ENCODE measurements around the gene UNC5A.

UNC5A gene

DNA sequence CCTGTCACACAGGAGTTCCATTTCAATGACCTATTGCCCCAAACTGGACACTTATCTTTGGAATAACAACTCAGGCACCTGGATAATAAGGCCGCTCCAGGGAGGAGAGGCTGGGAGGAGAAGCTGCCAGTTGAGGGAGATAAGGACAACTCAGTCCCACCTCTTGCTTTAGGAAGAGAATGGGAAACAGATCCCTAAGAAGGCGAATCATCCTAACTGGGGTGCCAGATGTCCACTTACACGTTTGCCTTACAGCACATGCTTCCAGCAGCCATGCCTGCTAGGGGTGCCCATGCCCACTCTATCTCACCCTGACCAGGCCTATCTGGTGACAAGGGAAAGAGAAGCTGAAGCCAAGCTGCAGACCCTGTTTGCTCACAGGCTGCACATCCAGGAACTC is 82.3 kb downstream of the UNC5A start:
- DNase-seq (ENCODE audit: low read depth in 2 of 2, low spot score in 1 of 2) = no peak

DNA sequence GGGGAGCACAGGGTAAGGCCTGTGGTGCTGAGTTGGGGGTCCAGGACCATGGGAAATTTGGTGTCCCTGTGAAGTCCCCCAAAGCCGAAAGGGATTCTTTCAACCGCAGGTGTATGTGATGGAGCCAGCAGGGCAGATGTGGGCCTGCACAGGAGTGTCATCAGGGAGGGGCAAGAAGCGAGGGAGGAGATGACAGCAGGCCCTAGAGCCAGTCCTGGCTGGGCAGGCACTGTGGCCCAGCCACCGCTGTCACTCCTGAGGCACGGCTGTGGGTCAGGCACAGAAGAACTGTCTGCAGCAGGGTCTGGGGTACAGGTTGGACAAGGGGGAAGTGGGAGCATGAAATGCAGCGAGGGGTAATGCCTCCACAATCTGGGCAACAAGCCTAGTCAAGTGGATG is 83.9 kb downstream of the UNC5A start:
- no peak for DNase-seq (ENCODE audit: low read depth in 2 of 2, low spot score in 1 of 2)

- DNase-seq (ENCODE audit: low read depth in 2 of 2, low spot score in 1 of 2) = no peak
Measured at GRCh38 chr5:176895831-176896230, 85.5 kb downstream of the UNC5A start.

- DNase-seq (ENCODE audit: low read depth in 2 of 2, low spot score in 1 of 2) = no peak
Measured at GRCh38 chr5:176897263-176897662, 86.9 kb downstream of the UNC5A start.

GRCh38 chr5:176899296-176899891 is 89.0 kb downstream of the UNC5A start, which contains the start of gene HK3:
HK3 (minus strand) TSS chr5:176899346; CDS start chr5:176896159, 3,187 bp downstream.
- DNase-seq (ENCODE audit: low read depth in 2 of 2, low spot score in 1 of 2) = no peak

DNA sequence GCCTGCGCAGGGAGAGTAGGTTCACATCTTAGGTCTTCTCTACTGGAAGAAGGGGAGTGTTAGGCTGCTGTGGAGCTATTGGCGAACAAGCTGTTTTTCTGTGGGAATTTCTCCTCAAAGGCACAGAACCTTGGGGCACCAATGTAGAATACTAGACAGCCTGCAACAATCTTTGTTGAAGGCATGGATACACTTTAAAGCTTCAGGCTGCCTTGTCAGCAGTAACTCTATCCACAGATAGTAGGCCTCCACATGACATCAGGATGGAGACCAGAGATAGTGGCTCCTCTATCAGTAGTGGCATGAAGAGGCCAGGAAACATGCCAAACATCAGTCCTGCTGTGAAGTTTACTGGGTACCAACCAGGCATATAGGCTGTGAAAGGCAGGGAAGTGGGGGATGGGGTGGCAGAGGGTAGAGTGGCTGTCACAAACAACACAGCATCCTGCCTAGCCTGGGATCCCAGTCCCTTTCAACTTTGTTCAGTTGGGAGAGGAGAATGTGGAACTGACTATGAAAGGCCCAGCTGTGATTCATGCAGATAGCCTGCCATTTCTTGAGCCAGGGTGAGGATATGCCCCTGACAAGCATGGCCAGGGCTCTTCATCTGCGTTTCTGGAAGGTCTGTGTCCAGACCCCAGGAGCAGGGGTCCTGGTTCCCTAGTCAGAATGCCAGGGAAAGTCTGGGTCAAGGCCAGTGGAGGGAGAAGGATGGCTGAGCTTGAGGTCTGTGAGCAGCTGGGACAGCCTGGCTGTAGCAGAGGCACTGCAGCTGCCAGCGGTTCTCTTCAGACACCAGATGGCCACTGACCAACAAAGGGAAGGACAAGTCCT is 89.8 kb downstream of the UNC5A start:
- DNase-seq (ENCODE audit: low read depth in 2 of 2, low spot score in 1 of 2) = no peak

DNA sequence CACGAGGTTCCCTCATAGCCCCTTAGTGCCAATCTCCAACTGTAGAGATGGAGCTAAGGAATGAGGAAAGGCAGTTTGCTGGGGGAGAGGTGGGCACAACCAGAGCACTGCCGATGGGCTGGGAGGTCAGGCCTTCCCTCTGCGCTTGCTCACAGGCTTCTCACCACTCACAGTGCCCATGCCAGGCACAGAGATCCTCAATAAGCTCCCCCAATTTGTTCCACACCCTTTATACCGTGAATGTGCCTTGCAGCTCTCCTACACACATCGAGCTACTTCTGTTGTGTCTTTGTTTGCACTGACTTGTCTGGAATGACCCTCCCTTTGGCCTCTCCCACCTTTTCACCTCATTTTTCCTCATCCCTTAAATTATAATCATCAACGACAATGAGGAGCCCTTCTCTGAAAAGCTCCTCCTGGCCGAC is 90.4 kb downstream of the UNC5A start:
- no peak for DNase-seq (ENCODE audit: low read depth in 2 of 2, low spot score in 1 of 2)

- DNase-seq (ENCODE audit: low read depth in 2 of 2, low spot score in 1 of 2) = no peak
Measured at GRCh38 chr5:176901260-176902101, 91.1 kb downstream of the UNC5A start.

DNA sequence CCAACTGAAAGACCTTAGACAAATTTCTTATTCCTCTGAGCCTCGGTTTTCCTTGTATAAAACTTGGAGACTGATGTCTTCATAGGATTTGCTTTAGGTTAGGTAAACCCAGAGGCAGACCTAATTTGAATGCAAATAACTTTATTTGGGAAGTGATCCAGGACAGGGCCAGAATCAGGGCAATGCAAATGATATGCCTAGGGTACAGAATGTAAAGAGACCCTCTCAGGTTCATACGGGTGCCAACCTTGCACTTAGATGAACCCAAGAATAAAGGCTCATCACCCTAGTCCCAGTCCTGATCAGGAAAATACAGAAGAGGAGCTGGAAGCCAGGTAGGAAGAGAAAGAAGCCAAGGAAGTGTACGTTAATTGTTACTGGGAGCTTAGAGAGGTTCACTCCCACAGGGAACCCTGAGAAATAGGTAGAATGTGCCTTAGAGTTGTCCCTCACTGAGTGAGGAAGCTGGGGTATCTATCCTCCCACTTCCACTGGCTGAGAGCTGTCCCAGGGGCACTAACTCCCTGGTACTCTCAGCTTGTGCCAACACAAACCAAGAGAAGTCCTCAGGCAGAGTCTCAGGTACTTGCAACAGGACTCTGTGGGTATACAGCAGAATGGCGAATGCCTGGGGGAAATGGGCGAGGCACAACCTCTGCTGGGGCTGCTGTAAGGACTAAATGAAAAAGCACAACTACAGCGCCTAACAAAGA is 91.9 kb downstream of the UNC5A start:
- no peak for DNase-seq (ENCODE audit: low read depth in 2 of 2, low spot score in 1 of 2)

GRCh38 chr5:176902911-176903664 is 92.7 kb downstream of the UNC5A start:
- DNase-seq (ENCODE audit: low read depth in 2 of 2, low spot score in 1 of 2) = no peak

- DNase-seq (ENCODE audit: low read depth in 2 of 2, low spot score in 1 of 2) = no peak
Measured at GRCh38 chr5:176904276-176904675, 93.9 kb downstream of the UNC5A start.

DNA sequence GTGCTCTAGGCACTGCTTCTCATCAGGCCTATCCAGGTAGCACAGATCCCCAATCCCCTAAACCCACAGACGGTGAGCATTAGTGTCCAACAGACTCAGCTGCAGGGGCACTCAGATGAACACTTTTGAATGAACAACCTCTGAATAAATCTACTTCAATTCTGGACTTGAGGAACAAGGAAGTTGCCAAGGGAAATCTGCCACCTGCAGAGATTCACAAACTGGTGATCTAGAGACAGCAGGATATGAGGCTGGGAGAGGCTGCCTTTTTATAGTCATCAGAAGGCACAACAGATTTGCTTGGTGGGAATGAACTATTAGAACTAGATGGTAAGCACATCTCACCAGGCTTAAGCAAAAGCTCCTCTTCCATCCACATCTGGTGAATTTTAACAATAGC is 95.8 kb downstream of the UNC5A start:
- no peak for DNase-seq (ENCODE audit: low read depth in 2 of 2, low spot score in 1 of 2)

GRCh38 chr5:176906796-176907195 is 96.4 kb downstream of the UNC5A start:
- DNase-seq (ENCODE audit: low read depth in 2 of 2, low spot score in 1 of 2) = no peak

GRCh38 chr5:176908675-176909368 is 98.5 kb downstream of the UNC5A start:
- no peak for DNase-seq (ENCODE audit: low read depth in 2 of 2, low spot score in 1 of 2)

GRCh38 chr5:176912115-176912514 is 101.8 kb downstream of the UNC5A start:
- no peak for DNase-seq (ENCODE audit: low read depth in 2 of 2, low spot score in 1 of 2)

- DNase-seq (ENCODE audit: low read depth in 2 of 2, low spot score in 1 of 2) = no peak
Measured at GRCh38 chr5:176915906-176916305, 105.5 kb downstream of the UNC5A start.

GRCh38 chr5:176916337-176916736 is 106.0 kb downstream of the UNC5A start:
- no peak for DNase-seq (ENCODE audit: low read depth in 2 of 2, low spot score in 1 of 2)

DNA sequence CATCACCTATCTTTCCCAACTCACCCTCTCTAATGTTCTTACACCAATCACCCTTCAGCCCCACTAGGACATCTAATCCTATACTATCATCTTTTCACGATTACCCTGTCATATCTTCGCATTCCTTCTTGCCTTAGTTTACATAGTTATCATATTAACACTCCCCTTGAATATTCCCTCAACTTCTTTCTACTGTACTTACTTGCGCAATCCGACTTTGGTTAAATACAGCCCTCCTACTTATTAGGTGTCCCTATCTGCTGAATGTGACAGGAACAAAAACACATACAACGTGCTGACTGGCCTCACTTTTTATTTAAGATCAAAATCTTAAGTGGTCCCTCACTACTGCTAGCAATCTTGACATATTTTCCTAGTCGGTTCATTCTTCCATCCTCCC is 108.3 kb downstream of the UNC5A start:
- no peak for DNase-seq (ENCODE audit: low read depth in 2 of 2, low spot score in 1 of 2)

DNA sequence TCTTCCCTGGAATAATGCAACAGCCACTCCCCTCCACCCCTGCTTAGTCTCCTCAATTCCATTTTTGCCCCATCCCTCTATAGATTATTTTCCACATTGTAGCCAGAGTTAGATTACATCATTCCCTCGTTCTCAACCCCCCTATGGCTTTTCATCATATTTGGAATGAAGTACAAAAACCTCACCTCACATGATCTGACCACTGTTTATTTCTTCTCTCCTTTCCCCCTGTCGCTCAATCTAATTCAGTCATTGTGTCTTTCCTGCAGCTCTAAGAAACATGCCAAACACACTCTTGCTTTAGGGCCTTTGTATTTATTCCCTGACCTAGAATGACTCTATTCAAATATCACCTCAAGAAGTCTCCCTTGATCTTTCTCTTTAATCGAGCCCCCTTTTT is 111.4 kb downstream of the UNC5A start:
- no peak for DNase-seq (ENCODE audit: low read depth in 2 of 2, low spot score in 1 of 2)

DNA sequence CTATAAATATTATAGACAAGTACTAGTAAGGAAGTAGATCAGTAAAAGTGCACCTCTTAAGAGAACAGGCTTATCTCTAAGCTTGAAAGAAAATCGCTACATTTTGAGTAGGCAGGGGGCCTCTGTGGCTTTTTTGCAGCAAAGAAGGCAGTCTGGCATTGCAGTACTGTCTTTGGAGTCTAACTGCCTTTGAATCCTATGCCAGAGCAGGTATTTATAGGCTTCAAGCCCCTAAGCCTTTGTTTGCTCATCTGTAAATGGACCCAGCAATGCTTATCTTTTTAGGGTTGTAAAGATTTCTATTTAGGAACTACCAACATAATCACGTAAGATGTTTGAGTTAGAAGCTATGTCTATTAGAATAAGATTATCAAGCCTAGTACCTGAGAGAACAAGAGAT is 112.5 kb downstream of the UNC5A start:
- no peak for DNase-seq (ENCODE audit: low read depth in 2 of 2, low spot score in 1 of 2)

Data from stimulated activated CD8-positive, alpha-beta memory T cell treated with anti-CD3 and anti-CD28 coated beads, Interleukin-4, amount 100 ng/mL, for 1 hour (primary cell).